Pulmonary artery endothelial cell (primary cell): ENCODE measurements around the gene MORN2. TPM values are rescaled to one million over a fixed set of nuclear protein-coding genes. Genes with fewer than 3 reads are reported as not detected.
"Not testable (repeated sequence)": the region's sequence is repeated elsewhere in the genome, so short reads cannot be mapped to it uniquely, and the experiment has no call there.

Source experiments
- DNase-seq: peaks from one replicate; pipeline ENCODE4 v3.0.0-alpha.2; 2011; ENCODE audit warnings: low read depth, low spot score
- total RNA-seq: library from RNA; depleted of rRNA; stranded (reverse); fragments of >200 nt; gene quantifications from 2 replicates; pipeline ENCODE4 v1.2.3, GENCODE V29; 2014

The MORN2 gene
- 14.0 and 14.6 TPM in 2 replicates for total RNA-seq

- DNase-seq, result peak; percentile 47
Observed at GRCh38 chr2:38875576-38876367, at the start of gene MORN2, which contains the start of gene DHX57. MORN2 (plus strand) TSS chr2:38875976. DHX57 (minus strand) TSS chr2:38875934; CDS start chr2:38868405, 7,529 bp downstream.

GRCh38 chr2:38827539-38828145 lies 48.1 kb upstream of the MORN2 start:
- not testable (repeated sequence) for DNase-seq

GRCh38 chr2:38828460-38828859 lies 47.3 kb upstream of the MORN2 start:
- DNase-seq, result no peak

GRCh38 chr2:38829971-38830370 lies 45.8 kb upstream of the MORN2 start:
- no peak for DNase-seq

- no peak for DNase-seq
Observed at GRCh38 chr2:38830526-38831159, 45.1 kb upstream of the MORN2 start.

- no peak for DNase-seq
Observed at GRCh38 chr2:38835015-38835601, 40.7 kb upstream of the MORN2 start.

- no peak for DNase-seq
Observed at GRCh38 chr2:38835990-38836389, 39.8 kb upstream of the MORN2 start.

- no peak for DNase-seq
Observed at GRCh38 chr2:38836791-38837190, 39.0 kb upstream of the MORN2 start.

- no peak for DNase-seq
Observed at GRCh38 chr2:38850045-38850444, 25.7 kb upstream of the MORN2 start.

GRCh38 chr2:38856165-38856564 lies 19.6 kb upstream of the MORN2 start:
- no peak for DNase-seq

GRCh38 chr2:38862476-38862875 lies 13.3 kb upstream of the MORN2 start:
- no peak for DNase-seq

GRCh38 chr2:38863061-38863695 lies 12.6 kb upstream of the MORN2 start:
- DNase-seq, result no peak

- no peak for DNase-seq
Observed at GRCh38 chr2:38866773-38867443, 8.9 kb upstream of the MORN2 start.

- DNase-seq, result no peak
Observed at GRCh38 chr2:38871432-38871831, 4.3 kb upstream of the MORN2 start.

- DNase-seq, result no peak
Observed at GRCh38 chr2:38873763-38874162, 2.0 kb upstream of the MORN2 start.

- DNase-seq, result no peak
Observed at GRCh38 chr2:38875227-38875575, 575 bp upstream of the MORN2 start.

- DNase-seq, result no peak
Observed at GRCh38 chr2:38876407-38876806, 631 bp downstream of the MORN2 start.

- no peak for DNase-seq
Observed at GRCh38 chr2:38886063-38886462, 10.3 kb downstream of the MORN2 start.

- DNase-seq, result no peak
Observed at GRCh38 chr2:38887347-38887746, 11.6 kb downstream of the MORN2 start.

- no peak for DNase-seq
Observed at GRCh38 chr2:38887902-38888554, 12.3 kb downstream of the MORN2 start.

GRCh38 chr2:38889045-38889444 lies 13.3 kb downstream of the MORN2 start:
- no peak for DNase-seq
